Measurements from ENCODE around the gene SMOC1.

SMOC1 gene

GRCh38 chr14:70013271-70013873 lies 134.2 kb downstream of the SMOC1 start:
- peak; percentile 21 to 47 for DNase-seq

GRCh38 chr14:70014406-70015095 lies 135.3 kb downstream of the SMOC1 start:
- peak; percentile 30 to 68 for DNase-seq

- no peak for DNase-seq
Measured at GRCh38 chr14:70018230-70018629, 139.0 kb downstream of the SMOC1 start.

- DNase-seq, result peak; percentile 70 to 76
Measured at GRCh38 chr14:70018713-70019211, 139.5 kb downstream of the SMOC1 start.

- DNase-seq, result no peak
Measured at GRCh38 chr14:70019695-70020094, 140.5 kb downstream of the SMOC1 start.

- peak; percentile 21 to 33 for DNase-seq
Measured at GRCh38 chr14:70020352-70021170, 141.3 kb downstream of the SMOC1 start.

GRCh38 chr14:70021548-70022220 lies 142.5 kb downstream of the SMOC1 start:
- DNase-seq, result peak; percentile 37 to 62

GRCh38 chr14:70022771-70023445 lies 143.7 kb downstream of the SMOC1 start:
- no peak for DNase-seq

GRCh38 chr14:70023871-70024270 lies 144.7 kb downstream of the SMOC1 start:
- no peak for DNase-seq

GRCh38 chr14:70027785-70028428 lies 148.7 kb downstream of the SMOC1 start:
- DNase-seq, result peak; percentile 58 to 64

GRCh38 chr14:70029296-70030132 lies 150.3 kb downstream of the SMOC1 start:
- DNase-seq, result no peak

- no peak for DNase-seq
Measured at GRCh38 chr14:70032016-70032415, 152.8 kb downstream of the SMOC1 start.

- DNase-seq, result no peak
Measured at GRCh38 chr14:70032447-70032846, 153.2 kb downstream of the SMOC1 start.

- no peak for DNase-seq
Measured at GRCh38 chr14:70033116-70033515, 153.9 kb downstream of the SMOC1 start.

GRCh38 chr14:70033561-70033960 lies 154.3 kb downstream of the SMOC1 start:
- no peak for DNase-seq

GRCh38 chr14:70034257-70034656 lies 155.0 kb downstream of the SMOC1 start:
- no peak for DNase-seq

- no peak for DNase-seq
Measured at GRCh38 chr14:70036665-70037064, 157.4 kb downstream of the SMOC1 start.

GRCh38 chr14:70043001-70043400 lies 163.8 kb downstream of the SMOC1 start:
- DNase-seq, result peak in 1 of 2 donors; percentile 5

GRCh38 chr14:70045310-70045709 lies 166.1 kb downstream of the SMOC1 start:
- DNase-seq, result no peak

GRCh38 chr14:70045844-70046535 lies 166.8 kb downstream of the SMOC1 start:
- DNase-seq, result peak in 1 of 2 donors; percentile 11

Measured in inflammatory macrophage (primary cell).